IPS-11a (cell line): ENCODE measurements around the gene MUC6.

Experiments used
- H3K4me3 ChIP-seq: one replicate; pipeline ENCODE4 v1.5.1; 2013; ENCODE audit warnings: low read depth, low read length, control low read depth

Gene MUC6

GRCh38 chr11:1009991-1010390, 26.5 kb downstream of the MUC6 start:
- H3K4me3 ChIP-seq, result no peak overlapping the region

- no peak overlapping the region for H3K4me3 ChIP-seq
Observed at GRCh38 chr11:1009371-1009770, 27.1 kb downstream of the MUC6 start.

GRCh38 chr11:1008803-1009145, 27.7 kb downstream of the MUC6 start:
- no peak overlapping the region for H3K4me3 ChIP-seq

GRCh38 chr11:1008001-1008802, 28.3 kb downstream of the MUC6 start:
- no peak overlapping the region for H3K4me3 ChIP-seq

- no peak overlapping the region for H3K4me3 ChIP-seq
Observed at GRCh38 chr11:1007279-1007678, 29.2 kb downstream of the MUC6 start.

- H3K4me3 ChIP-seq, result no peak overlapping the region
Observed at GRCh38 chr11:1006762-1007161, 29.8 kb downstream of the MUC6 start.

- no peak overlapping the region for H3K4me3 ChIP-seq
Observed at GRCh38 chr11:1005928-1006327, 30.6 kb downstream of the MUC6 start.

- H3K4me3 ChIP-seq, result no peak overlapping the region
Observed at GRCh38 chr11:1003159-1003558, 33.4 kb downstream of the MUC6 start.

- H3K4me3 ChIP-seq, result no peak overlapping the region
Observed at GRCh38 chr11:1002406-1002984, 34.0 kb downstream of the MUC6 start.

- no peak overlapping the region for H3K4me3 ChIP-seq
Observed at GRCh38 chr11:1001617-1002405, 34.7 kb downstream of the MUC6 start.

- no peak overlapping the region for H3K4me3 ChIP-seq
Observed at GRCh38 chr11:1000357-1001278, 35.9 kb downstream of the MUC6 start.

- no peak overlapping the region for H3K4me3 ChIP-seq
Observed at GRCh38 chr11:999009-999408, 37.5 kb downstream of the MUC6 start.

- H3K4me3 ChIP-seq, result no peak overlapping the region
Observed at GRCh38 chr11:997907-998306, 38.6 kb downstream of the MUC6 start.

- H3K4me3 ChIP-seq, result no peak overlapping the region
Observed at GRCh38 chr11:996681-997080, 39.8 kb downstream of the MUC6 start.

GRCh38 chr11:995752-996420, 40.6 kb downstream of the MUC6 start:
- H3K4me3 ChIP-seq, result no peak overlapping the region

GRCh38 chr11:995044-995751, 41.3 kb downstream of the MUC6 start:
- no peak overlapping the region for H3K4me3 ChIP-seq

GRCh38 chr11:993632-994167, 42.8 kb downstream of the MUC6 start:
- H3K4me3 ChIP-seq, result no peak overlapping the region

- no peak overlapping the region for H3K4me3 ChIP-seq
Observed at GRCh38 chr11:992577-992976, 43.9 kb downstream of the MUC6 start.

GRCh38 chr11:991711-992307, 44.7 kb downstream of the MUC6 start:
- no peak overlapping the region for H3K4me3 ChIP-seq
